Epithelial cell of proximal tubule (primary cell): ENCODE results near the gene PLPP7. TPM values are rescaled to one million over a fixed set of nuclear protein-coding genes. Genes with fewer than 3 reads are reported as not detected.

Source experiments
- DNase-seq: peaks from one replicate; pipeline ENCODE4 v3.0.0-alpha.2; 2011; ENCODE audit warnings: low read depth
- H3K4me3 ChIP-seq: 2 replicates; pipeline ENCODE4 v1.5.1; 2011; ENCODE audit warnings: low read depth, mild to moderate bottlenecking, low read length
- CTCF ChIP-seq: conservative IDR thresholded peaks from 2 replicates; pipeline ENCODE4 v1.5.1; 2012; ENCODE audit warnings: low read depth, mild to moderate bottlenecking, low read length
- total RNA-seq: library from RNA; depleted of rRNA; stranded (reverse); fragments of >200 nt; gene quantifications from 2 replicates; pipeline ENCODE4 v1.2.3, GENCODE V29; 2015

Gene PLPP7
- total RNA-seq, 1 donor from 2014 or later, result 2.2 TPM

- no peak overlapping the region for H3K4me3 ChIP-seq
- no peak for DNase-seq
- no peak for TF ChIP-seq CTCF
These were observed 10.2 kb upstream of the PLPP7 start for GRCh38 chr9:131279196-131279862.

GRCh38 chr9:131279863-131280570 is 9.5 kb upstream of the PLPP7 start:
- no peak for TF ChIP-seq CTCF
- no peak for DNase-seq
- no peak overlapping the region for H3K4me3 ChIP-seq

GRCh38 chr9:131280660-131281059 is 8.9 kb upstream of the PLPP7 start:
- no peak for TF ChIP-seq CTCF
- no peak for DNase-seq
- H3K4me3 ChIP-seq, result no peak overlapping the region

GRCh38 chr9:131281119-131281965 is 8.2 kb upstream of the PLPP7 start:
- TF ChIP-seq CTCF, result no peak
- DNase-seq, result no peak
- no peak overlapping the region for H3K4me3 ChIP-seq

GRCh38 chr9:131282175-131282574 is 7.3 kb upstream of the PLPP7 start:
- DNase-seq, result no peak
- H3K4me3 ChIP-seq, result no peak overlapping the region
- TF ChIP-seq CTCF, result no peak

GRCh38 chr9:131282688-131283422 is 6.7 kb upstream of the PLPP7 start:
- DNase-seq, result no peak

More at GRCh38 chr9:131282688-131283422, 6.7 kb upstream of the PLPP7 start:
- TF ChIP-seq CTCF, result no peak
- H3K4me3 ChIP-seq, result no peak overlapping the region
